Neural progenitor cell (in vitro differentiated cells): ENCODE data around the gene NPIPA2.
"Not testable (repeated sequence)": the region's sequence is repeated elsewhere in the genome, so short reads cannot be mapped to it uniquely, and the experiment has no call there.

Experiments used
- EZH2 ChIP-seq: fragments of 200-600 bp; sonication (generic); IDR thresholded peaks from 2 replicates; pipeline ENCODE4 v1.6.1; 2017; ENCODE audit warnings: antibody characterized with exemption, mild to moderate bottlenecking, moderate library complexity
- EZH2phosphoT487 ChIP-seq: fragments of 200-600 bp; sonication (generic); IDR thresholded peaks from 2 replicates; pipeline ENCODE4 v1.6.1; 2017; ENCODE audit warnings: antibody characterized with exemption
- TF ChIP-seq, protein P1 (sequence below): fragments of 200-600 bp; sonication (generic); IDR thresholded peaks from 2 replicates; pipeline ENCODE4 v1.5.1; 2017; ENCODE audit warnings: antibody characterized with exemption, mild to moderate bottlenecking

- TF ChIP-seq, protein P1, sequence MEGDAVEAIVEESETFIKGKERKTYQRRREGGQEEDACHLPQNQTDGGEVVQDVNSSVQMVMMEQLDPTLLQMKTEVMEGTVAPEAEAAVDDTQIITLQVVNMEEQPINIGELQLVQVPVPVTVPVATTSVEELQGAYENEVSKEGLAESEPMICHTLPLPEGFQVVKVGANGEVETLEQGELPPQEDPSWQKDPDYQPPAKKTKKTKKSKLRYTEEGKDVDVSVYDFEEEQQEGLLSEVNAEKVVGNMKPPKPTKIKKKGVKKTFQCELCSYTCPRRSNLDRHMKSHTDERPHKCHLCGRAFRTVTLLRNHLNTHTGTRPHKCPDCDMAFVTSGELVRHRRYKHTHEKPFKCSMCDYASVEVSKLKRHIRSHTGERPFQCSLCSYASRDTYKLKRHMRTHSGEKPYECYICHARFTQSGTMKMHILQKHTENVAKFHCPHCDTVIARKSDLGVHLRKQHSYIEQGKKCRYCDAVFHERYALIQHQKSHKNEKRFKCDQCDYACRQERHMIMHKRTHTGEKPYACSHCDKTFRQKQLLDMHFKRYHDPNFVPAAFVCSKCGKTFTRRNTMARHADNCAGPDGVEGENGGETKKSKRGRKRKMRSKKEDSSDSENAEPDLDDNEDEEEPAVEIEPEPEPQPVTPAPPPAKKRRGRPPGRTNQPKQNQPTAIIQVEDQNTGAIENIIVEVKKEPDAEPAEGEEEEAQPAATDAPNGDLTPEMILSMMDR: not testable (repeated sequence)
- not testable (repeated sequence) for TF ChIP-seq EZH2, EZH2phosphoT487
Observed at GRCh38 chr16:14797558-14797957, 55.2 kb downstream of the NPIPA2 start.
